Mucosa of rectum (tissue), 2 donors: ENCODE results near the gene LRRC72.
"Not testable (repeated sequence)": the region's sequence is repeated elsewhere in the genome, so short reads cannot be mapped to it uniquely, and the experiment has no call there.

ENCODE experiments used
- H3K27ac ChIP-seq, 2 donors: one replicate each; pipeline ENCODE4 v1.7.0; 2013; ENCODE audit warnings: inconsistent platforms in 2 of 2, low read depth in 2 of 2, low read length in 2 of 2
- H3K27me3 ChIP-seq, 2 donors: one replicate each; pipeline ENCODE4 v1.7.0; 2013; ENCODE audit warnings: low read length in 2 of 2; ENCODE audit not compliant: control insufficient read depth in 2 of 2, insufficient read depth in 2 of 2
- H3K36me3 ChIP-seq, 2 donors: one replicate each; pipeline ENCODE4 v1.7.0; 2013; ENCODE audit warnings: low read length in 2 of 2; ENCODE audit not compliant: control insufficient read depth in 2 of 2, insufficient read depth in 2 of 2
- H3K4me1 ChIP-seq, 2 donors: one replicate each; pipeline ENCODE4 v1.7.0; 2013; ENCODE audit warnings: low read length in 2 of 2, mild to moderate bottlenecking in 1 of 2; ENCODE audit not compliant: control insufficient read depth in 2 of 2, insufficient read depth in 2 of 2
- H3K4me3 ChIP-seq, 2 donors: one replicate each; pipeline ENCODE4 v1.7.0; 2013; ENCODE audit warnings: low read length in 2 of 2
- H3K9ac ChIP-seq, 2 donors: one replicate each; pipeline ENCODE4 v1.7.0; 2013; ENCODE audit warnings: low read length in 2 of 2, low read depth in 1 of 2, mild to moderate bottlenecking in 1 of 2
- H3K9me3 ChIP-seq, 2 donors: one replicate each; pipeline ENCODE4 v1.7.0; 2013; ENCODE audit warnings: low read length in 2 of 2; ENCODE audit not compliant: control insufficient read depth in 2 of 2
- donor health status: healthy.
- donor health status: Normal muscosa, but diverticular disease.

LRRC72 gene

DNA sequence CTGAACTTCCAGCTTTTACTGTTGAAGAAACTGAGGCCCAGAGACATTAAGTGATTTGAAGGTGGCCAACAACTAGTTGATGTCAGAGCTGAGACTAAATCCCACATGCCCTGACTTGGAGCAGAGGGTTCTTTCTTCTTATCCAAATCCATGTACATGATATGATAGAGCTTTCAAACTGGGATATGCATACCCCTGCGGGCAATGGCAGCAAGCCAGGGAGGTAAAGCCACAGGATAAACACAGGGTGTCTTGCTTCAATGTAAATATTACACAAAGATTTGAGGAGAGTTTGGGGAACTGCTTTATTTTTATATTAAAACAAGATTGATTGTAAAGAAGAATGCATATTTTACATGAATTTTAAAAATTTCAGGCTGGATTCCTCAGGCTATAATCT is 2.3 kb upstream of the LRRC72 start:
- H3K9me3 ChIP-seq = no peaks in the 10 kb centered on the region
- H3K36me3 ChIP-seq = no peaks in the 10 kb centered on the region
- no peak overlapping the region for H3K9ac ChIP-seq
- no peaks in the 10 kb centered on the region for H3K4me1 ChIP-seq
- H3K27ac ChIP-seq = no peak overlapping the region
- no peak overlapping the region for H3K4me3 ChIP-seq
- no peaks in the 10 kb centered on the region for H3K27me3 ChIP-seq

DNA sequence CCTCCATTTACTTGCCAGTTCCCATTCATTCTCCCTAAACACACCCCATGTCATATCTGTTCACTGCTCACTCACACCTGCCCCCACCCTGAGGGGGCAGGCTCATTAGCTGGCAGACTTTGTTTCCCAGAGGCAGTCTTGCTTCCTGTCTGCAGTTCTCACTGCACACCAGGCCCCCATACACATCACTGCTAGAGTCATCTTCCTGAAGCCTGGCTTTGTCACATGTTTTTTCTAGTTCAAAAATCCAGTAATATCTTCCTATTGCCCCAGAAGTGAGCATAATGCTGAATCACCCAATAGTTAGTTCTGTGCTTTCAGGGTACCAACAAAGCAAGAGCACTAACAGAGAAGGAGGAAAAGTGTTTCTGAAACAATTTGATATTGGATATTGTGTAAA is 1.9 kb downstream of the LRRC72 start:
- Histone ChIP-seq H3K4me3 (no peak overlapping the region), H3K27me3 (no peaks in the 10 kb centered on the region), H3K9me3 (no peaks in the 10 kb centered on the region), H3K27ac (no peak overlapping the region), H3K9ac (no peak overlapping the region), H3K4me1 (no peaks in the 10 kb centered on the region), H3K36me3 (no peaks in the 10 kb centered on the region)

DNA sequence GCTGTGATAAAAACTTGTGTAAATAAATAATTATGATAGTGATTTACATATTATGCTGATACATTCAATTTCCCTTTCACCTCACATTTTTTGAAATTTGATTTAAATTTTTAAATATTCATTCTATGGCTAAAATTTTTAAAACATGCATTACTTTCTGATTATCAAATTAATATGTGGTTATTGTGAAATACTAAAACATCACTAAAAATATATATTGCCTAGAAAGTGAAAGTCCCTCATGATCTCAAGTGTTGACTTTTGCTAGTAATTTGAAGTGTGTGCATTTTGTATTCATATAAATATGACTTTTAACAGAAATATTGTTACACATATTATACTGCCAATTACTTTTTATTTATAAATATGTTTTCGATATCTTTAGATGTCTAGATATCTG is 3.1 kb downstream of the LRRC72 start:
- Histone ChIP-seq H3K4me3 (no peak overlapping the region), H3K9me3 (no peaks in the 10 kb centered on the region), H3K27ac (no peak overlapping the region), H3K4me1 (no peaks in the 10 kb centered on the region), H3K27me3 (no peaks in the 10 kb centered on the region), H3K9ac (no peak overlapping the region), H3K36me3 (no peaks in the 10 kb centered on the region)

DNA sequence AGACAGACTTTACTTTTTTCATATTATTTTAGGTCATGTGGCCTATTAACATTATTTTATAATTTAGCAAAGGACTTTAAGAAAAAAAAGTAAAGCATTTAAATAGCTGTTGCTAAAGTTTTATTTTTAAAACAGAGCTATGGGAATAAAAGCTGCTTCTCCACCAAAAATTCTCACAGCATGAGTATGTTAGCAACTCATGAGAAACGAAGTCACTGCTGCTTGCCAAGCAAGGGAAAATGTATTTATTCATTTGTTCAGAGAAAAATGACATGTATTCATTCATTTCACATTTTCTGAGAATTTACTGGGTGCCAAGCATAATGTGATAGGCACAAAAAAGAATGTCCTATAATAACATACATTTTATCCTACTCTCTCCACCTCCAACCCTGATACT is 5.1 kb downstream of the LRRC72 start:
- no peaks in the 10 kb centered on the region for H3K4me1 ChIP-seq
- no peak overlapping the region for H3K27ac ChIP-seq
- no peak overlapping the region for H3K9ac ChIP-seq
- no peaks in the 10 kb centered on the region for H3K9me3 ChIP-seq
- H3K36me3 ChIP-seq = no peaks in the 10 kb centered on the region
- no peaks in the 10 kb centered on the region for H3K27me3 ChIP-seq
- H3K4me3 ChIP-seq = no peak overlapping the region

DNA sequence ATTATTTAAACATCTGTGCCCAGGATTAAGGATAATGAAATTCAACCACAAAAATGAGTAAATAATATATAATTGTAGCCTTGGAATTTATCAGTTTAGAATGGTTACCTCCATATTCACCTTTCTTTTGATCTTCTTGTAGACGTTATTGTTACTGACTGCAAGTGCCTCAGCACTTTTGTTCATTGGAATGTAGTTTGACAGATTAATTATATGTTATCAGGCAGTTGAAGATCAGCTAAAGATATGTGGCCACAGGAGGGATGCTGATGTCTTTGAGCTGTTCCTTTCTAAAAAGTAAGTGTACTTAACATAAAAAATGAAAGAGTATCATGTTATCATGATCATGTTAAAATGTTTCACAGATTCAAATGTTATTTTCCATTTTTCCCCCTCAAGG is 5.6 kb downstream of the LRRC72 start:
- Histone ChIP-seq H3K4me3 (no peak overlapping the region), H3K27ac (no peak overlapping the region), H3K27me3 (no peaks in the 10 kb centered on the region), H3K36me3 (no peaks in the 10 kb centered on the region), H3K9me3 (no peaks in the 10 kb centered on the region), H3K4me1 (no peaks in the 10 kb centered on the region), H3K9ac (no peak overlapping the region)

DNA sequence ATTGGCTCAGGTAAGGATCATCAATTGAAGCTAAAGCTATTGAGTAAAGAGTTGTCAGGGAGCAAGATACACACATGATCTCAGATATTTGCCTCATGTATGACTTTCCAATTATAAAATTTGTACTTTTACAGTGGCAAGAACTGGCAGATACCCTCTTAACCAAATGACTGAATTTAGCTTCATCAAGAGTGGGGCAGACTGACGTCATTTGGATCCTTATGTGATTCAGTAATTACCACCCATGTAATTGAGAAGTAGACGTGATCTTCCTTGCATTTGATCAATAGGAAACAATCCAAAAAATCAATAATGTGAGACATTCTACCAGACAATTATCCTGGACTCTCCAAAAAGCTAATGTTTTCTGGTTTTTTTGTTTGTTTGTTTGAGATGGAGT is 8.9 kb downstream of the LRRC72 start:
- Histone ChIP-seq H3K9ac (no peak overlapping the region), H3K36me3 (no peaks in the 10 kb centered on the region), H3K9me3 (no peaks in the 10 kb centered on the region), H3K4me1 (no peaks in the 10 kb centered on the region), H3K27me3 (no peaks in the 10 kb centered on the region), H3K4me3 (no peak overlapping the region), H3K27ac (no peak overlapping the region)

DNA sequence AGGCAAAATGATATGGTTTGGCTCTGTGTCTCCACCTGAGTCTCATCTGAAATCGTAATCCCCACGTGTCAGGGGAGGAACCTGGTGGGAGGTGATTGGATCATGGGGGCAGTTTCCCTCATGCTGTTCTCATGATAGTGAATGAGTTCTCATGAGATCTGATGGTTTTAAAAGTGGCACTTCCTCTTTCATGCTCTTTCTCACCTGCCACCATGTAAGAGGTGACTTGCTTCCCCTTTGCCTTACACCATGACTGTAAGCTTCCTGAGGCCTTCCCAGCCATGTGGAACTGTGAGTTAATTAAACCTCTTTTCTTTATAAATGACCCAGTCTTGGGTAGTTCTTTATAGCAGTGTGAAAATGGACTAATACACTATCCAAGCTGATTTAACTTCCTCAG is 13.9 kb downstream of the LRRC72 start:
- H3K4me3 ChIP-seq, H3K9ac ChIP-seq, H3K27me3 ChIP-seq, H3K36me3 ChIP-seq, H3K4me1 ChIP-seq, H3K27ac ChIP-seq, H3K9me3 ChIP-seq: not testable (repeated sequence)

DNA sequence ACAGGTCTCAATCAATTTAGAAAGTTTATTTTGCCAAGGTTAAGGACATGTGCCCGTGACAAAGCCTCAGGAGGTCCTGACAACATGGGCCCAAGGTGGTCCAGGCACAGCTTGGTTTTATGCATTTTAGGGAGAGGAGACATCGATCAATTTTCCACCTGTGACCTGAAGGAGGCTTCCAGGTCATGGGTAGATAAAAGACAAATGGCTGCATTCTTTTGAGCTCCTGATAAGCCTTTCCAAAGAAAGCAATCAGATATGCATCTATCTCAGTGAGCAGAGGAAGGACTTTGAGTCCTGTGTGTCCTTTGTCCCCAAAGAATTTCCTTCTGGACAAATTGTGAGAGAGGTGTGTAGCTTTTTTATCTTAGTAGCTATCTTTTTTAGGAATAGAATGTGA is 15.8 kb downstream of the LRRC72 start:
- Histone ChIP-seq H3K27ac (no peak overlapping the region), H3K9ac (no peak overlapping the region), H3K27me3 (no peaks in the 10 kb centered on the region), H3K9me3 (no peaks in the 10 kb centered on the region), H3K4me1 (no peaks in the 10 kb centered on the region), H3K4me3 (no peak overlapping the region), H3K36me3 (no peaks in the 10 kb centered on the region)

DNA sequence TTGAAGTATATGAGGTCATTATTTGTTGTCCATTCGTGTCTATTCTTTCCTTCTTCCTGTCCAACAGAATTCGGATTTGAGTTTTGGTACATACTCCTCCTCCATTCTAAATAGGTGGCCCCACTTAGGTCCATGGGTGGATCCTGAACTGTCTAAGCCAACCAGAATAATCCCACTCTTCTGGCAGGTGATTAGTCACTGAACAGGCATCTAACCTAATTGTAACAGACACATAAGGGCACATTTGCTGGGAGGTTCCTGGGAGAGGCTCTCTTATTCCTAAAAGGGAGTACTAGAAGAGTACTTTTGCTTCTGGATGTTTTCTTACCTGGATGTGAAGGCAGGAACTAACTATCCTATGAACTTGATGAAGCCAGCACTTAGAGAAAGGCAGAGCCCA is 16.8 kb downstream of the LRRC72 start:
- H3K27ac ChIP-seq = no peak overlapping the region
- no peak overlapping the region for H3K9ac ChIP-seq
- H3K4me3 ChIP-seq = no peak overlapping the region
- no peaks in the 10 kb centered on the region for H3K9me3 ChIP-seq
- H3K27me3 ChIP-seq = no peaks in the 10 kb centered on the region
- no peaks in the 10 kb centered on the region for H3K4me1 ChIP-seq
- H3K36me3 ChIP-seq = no peaks in the 10 kb centered on the region

DNA sequence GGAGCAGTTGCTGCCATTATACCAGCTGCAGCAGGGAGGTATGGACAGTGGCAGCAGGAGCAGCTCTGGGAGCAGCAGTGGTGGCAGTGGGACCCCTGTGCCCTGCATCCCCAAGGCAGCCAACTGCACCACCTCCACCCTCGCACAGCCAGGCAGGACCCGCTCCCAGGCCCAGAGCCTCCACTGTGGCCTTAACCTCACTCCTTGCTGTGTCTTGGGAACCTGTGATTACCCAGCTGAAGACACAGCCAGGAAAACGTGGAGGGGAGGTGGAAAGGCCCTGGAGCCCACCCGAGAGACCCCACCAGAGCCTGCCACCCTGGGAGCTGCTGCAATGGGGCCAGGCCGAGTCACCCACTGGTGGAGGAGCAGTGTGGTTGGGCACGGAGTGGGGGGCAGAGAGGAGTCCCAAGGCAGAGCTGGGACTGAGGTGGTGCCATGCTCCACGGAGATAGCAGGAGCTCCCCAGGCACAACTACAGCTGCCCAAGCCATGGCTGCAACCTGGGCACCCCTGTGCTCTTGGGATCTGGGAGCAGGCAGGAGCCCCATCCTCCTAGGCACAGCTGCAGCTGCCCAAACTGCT is 20.4 kb downstream of the LRRC72 start:
- no peak overlapping the region for H3K27ac ChIP-seq

DNA sequence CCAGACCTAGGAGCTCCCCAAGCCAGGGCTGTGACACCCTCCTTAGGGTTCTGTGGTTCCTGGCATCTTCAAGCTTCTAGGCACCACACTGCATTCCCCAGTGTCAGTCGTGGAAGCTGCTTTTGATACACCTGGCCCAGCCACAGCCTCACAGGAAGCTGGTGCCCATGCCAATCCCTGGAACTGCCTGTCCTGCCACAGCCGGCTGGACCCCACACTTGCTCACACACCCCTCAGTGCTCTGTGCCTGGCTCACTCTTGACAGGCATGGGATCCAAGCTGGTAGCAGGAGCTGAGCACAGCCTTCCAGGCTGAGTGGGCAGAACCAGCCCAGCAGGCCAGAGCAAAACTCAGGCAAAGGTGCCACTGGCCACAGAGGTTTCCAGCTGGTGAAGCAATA is 21.8 kb downstream of the LRRC72 start:
- no peaks in the 10 kb centered on the region for H3K9me3 ChIP-seq
- no peak overlapping the region for H3K27ac ChIP-seq
- no peak overlapping the region for H3K4me3 ChIP-seq
- no peaks in the 10 kb centered on the region for H3K36me3 ChIP-seq
- H3K4me1 ChIP-seq = no peaks in the 10 kb centered on the region
- H3K27me3 ChIP-seq = no peaks in the 10 kb centered on the region
- H3K9ac ChIP-seq = no peak overlapping the region

More for the DNA sequence above, 20.4 kb downstream of the LRRC72 start:
- Histone ChIP-seq H3K4me1 (no peaks in the 10 kb centered on the region), H3K4me3 (no peak overlapping the region), H3K9ac (no peak overlapping the region), H3K27me3 (no peaks in the 10 kb centered on the region), H3K36me3 (no peaks in the 10 kb centered on the region), H3K9me3 (no peaks in the 10 kb centered on the region)
